ENCODE data around the gene STK24. TPM values are rescaled to one million over a fixed set of nuclear protein-coding genes. Genes with fewer than 3 reads are reported as not detected.

The STK24 gene
- total RNA-seq, 1 donor from 2014 or later = 43.2 TPM

GRCh38 chr13:98475522-98475921 lies 101.4 kb downstream of the STK24 start:
- no peak for DNase-seq (ENCODE audit: low read depth)

GRCh38 chr13:98474761-98475160 lies 102.1 kb downstream of the STK24 start:
- no peak for DNase-seq (ENCODE audit: low read depth)

GRCh38 chr13:98474292-98474691 lies 102.6 kb downstream of the STK24 start:
- DNase-seq (ENCODE audit: low read depth) = no peak

- DNase-seq (ENCODE audit: low read depth) = no peak
These were observed 103.1 kb downstream of the STK24 start for GRCh38 chr13:98473788-98474144.

- no peak for DNase-seq (ENCODE audit: low read depth)
These were observed 103.6 kb downstream of the STK24 start for GRCh38 chr13:98473135-98473787.

GRCh38 chr13:98471934-98472333 lies 105.0 kb downstream of the STK24 start:
- no peak for DNase-seq (ENCODE audit: low read depth)

GRCh38 chr13:98470920-98471319 lies 106.0 kb downstream of the STK24 start:
- DNase-seq (ENCODE audit: low read depth) = no peak

GRCh38 chr13:98468929-98469328 lies 108.0 kb downstream of the STK24 start:
- DNase-seq (ENCODE audit: low read depth) = no peak

GRCh38 chr13:98468361-98468760 lies 108.5 kb downstream of the STK24 start:
- peak; percentile 75 for DNase-seq (ENCODE audit: low read depth)

- DNase-seq (ENCODE audit: low read depth) = no peak
These were observed 109.5 kb downstream of the STK24 start for GRCh38 chr13:98467263-98467985.

- DNase-seq (ENCODE audit: low read depth) = peak; percentile 47
These were observed 110.2 kb downstream of the STK24 start for GRCh38 chr13:98466634-98467236.

GRCh38 chr13:98462946-98463345 lies 114.0 kb downstream of the STK24 start:
- no peak for DNase-seq (ENCODE audit: low read depth)

GRCh38 chr13:98462241-98462882 lies 114.5 kb downstream of the STK24 start:
- DNase-seq (ENCODE audit: low read depth) = no peak

GRCh38 chr13:98461486-98462240 lies 115.2 kb downstream of the STK24 start:
- DNase-seq (ENCODE audit: low read depth) = no peak

GRCh38 chr13:98460516-98460915 lies 116.4 kb downstream of the STK24 start:
- DNase-seq (ENCODE audit: low read depth) = no peak

- DNase-seq (ENCODE audit: low read depth) = no peak
These were observed 117.1 kb downstream of the STK24 start for GRCh38 chr13:98459721-98460370.

GRCh38 chr13:98459171-98459681 lies 117.7 kb downstream of the STK24 start:
- no peak for DNase-seq (ENCODE audit: low read depth)

- no peak for DNase-seq (ENCODE audit: low read depth)
These were observed 118.5 kb downstream of the STK24 start for GRCh38 chr13:98458431-98458830.

GRCh38 chr13:98457053-98457452 lies 119.9 kb downstream of the STK24 start:
- no peak for DNase-seq (ENCODE audit: low read depth)

- DNase-seq (ENCODE audit: low read depth) = no peak
These were observed 120.5 kb downstream of the STK24 start for GRCh38 chr13:98456413-98456845.
